NCI-H1694 treated with DMSO at 0.1 percent for 48 hours (cell line): ENCODE measurements around the gene MICU2.
A peak's percentile ranks its signal among the peaks of the same experiment; 100 is the strongest.

Source experiments
- DNase-seq: peaks from one replicate; lab custom pipeline; 2025; lab: John Stamatoyannopoulos, UW

MICU2 gene

GRCh38 chr13:21603531-21604448, at the start of gene MICU2:
Gene MICU2, minus strand, starts transcription at chr13:21604170. Its CDS starts 22 bp downstream, at chr13:21604148.
- DNase-seq, result peak; percentile 80

- no peak for DNase-seq
Measured at GRCh38 chr13:21641629-21642028, 37.7 kb upstream of the MICU2 start.

- DNase-seq, result no peak
Measured at GRCh38 chr13:21639561-21639960, 35.6 kb upstream of the MICU2 start.

- DNase-seq, result peak; percentile 1
Measured at GRCh38 chr13:21638319-21639282, 34.6 kb upstream of the MICU2 start.

GRCh38 chr13:21637296-21637695, 33.3 kb upstream of the MICU2 start:
- no peak for DNase-seq

GRCh38 chr13:21636656-21637055, 32.7 kb upstream of the MICU2 start:
- no peak for DNase-seq

GRCh38 chr13:21632196-21632595, 28.2 kb upstream of the MICU2 start:
- no peak for DNase-seq

GRCh38 chr13:21625366-21625765, 21.4 kb upstream of the MICU2 start:
- DNase-seq, result peak; percentile 58

GRCh38 chr13:21620861-21621260, 16.9 kb upstream of the MICU2 start:
- DNase-seq, result no peak

- DNase-seq, result no peak
Measured at GRCh38 chr13:21619633-21620220, 15.8 kb upstream of the MICU2 start.

GRCh38 chr13:21616880-21617279, 12.9 kb upstream of the MICU2 start:
- DNase-seq, result no peak

GRCh38 chr13:21616205-21616866, 12.4 kb upstream of the MICU2 start:
- no peak for DNase-seq

- no peak for DNase-seq
Measured at GRCh38 chr13:21615427-21615826, 11.5 kb upstream of the MICU2 start.

GRCh38 chr13:21613791-21614190, 9.8 kb upstream of the MICU2 start:
- no peak for DNase-seq

GRCh38 chr13:21611385-21611784, 7.4 kb upstream of the MICU2 start:
- no peak for DNase-seq

- DNase-seq, result no peak
Measured at GRCh38 chr13:21610687-21611086, 6.7 kb upstream of the MICU2 start.

- DNase-seq, result no peak
Measured at GRCh38 chr13:21608961-21609360, 5.0 kb upstream of the MICU2 start.

GRCh38 chr13:21606796-21607195, 2.8 kb upstream of the MICU2 start:
- no peak for DNase-seq

- DNase-seq, result no peak
Measured at GRCh38 chr13:21606251-21606650, 2.3 kb upstream of the MICU2 start.

- DNase-seq, result no peak
Measured at GRCh38 chr13:21596722-21597121, 7.2 kb downstream of the MICU2 start.

GRCh38 chr13:21595546-21595822, 8.5 kb downstream of the MICU2 start:
- no peak for DNase-seq
